Stimulated activated naive CD4-positive, alpha-beta T cell treated with Interleukin-2 at 50 U/mL for 16 hours (primary cell): ENCODE data around the gene SLC39A5.
"Not testable (repeated sequence)": the region's sequence is repeated elsewhere in the genome, so short reads cannot be mapped to it uniquely, and the experiment has no call there.

Source experiments
- DNase-seq: peaks from one replicate; lab custom pipeline; 2025; lab: John Stamatoyannopoulos, UW

The SLC39A5 gene

GRCh38 chr12:56278905-56279304 is 49.1 kb downstream of the SLC39A5 start:
- no peak for DNase-seq

GRCh38 chr12:56280849-56281248 is 51.0 kb downstream of the SLC39A5 start:
- DNase-seq, result no peak

DNA sequence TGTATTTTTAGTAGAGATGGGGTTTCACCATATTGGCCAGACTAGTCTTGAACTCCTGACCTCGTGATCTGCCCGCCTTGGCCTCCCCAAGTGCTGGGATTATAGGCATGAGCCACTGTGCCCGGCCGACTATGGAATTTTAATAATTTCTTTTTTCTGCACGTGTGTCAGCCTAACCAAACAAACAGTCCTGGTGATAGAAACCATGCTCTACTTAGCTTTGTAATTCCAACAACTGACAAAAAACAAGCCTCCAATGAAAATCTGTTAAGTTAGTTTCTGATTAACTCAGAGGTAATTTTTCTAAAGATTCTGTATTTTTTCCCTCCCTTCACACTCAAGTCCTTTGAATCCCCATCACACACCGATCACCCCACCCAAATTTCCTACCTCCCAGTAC is 52.2 kb downstream of the SLC39A5 start:
- DNase-seq, result no peak

GRCh38 chr12:56282579-56282978 is 52.7 kb downstream of the SLC39A5 start:
- DNase-seq, result no peak

DNA sequence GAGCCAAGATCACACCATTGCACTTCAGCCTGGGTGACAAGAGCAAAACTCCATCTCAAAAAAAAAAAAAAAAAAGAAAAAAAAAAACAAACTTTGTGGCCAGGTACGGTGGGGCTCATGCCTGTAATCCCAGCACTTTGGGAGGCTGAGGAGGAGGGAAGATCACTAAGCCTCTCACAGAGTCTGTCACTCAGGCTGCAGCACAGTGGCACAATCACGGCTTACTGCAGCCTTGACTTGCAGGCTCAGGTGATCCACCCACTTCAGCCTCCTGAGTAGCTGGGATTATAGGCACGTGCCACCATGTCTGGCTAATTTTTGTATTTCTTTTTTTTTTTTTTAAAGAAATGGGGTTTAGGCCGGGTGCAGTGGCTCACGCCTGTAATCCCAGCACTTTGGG is 54.4 kb downstream of the SLC39A5 start:
- not testable (repeated sequence) for DNase-seq

DNA sequence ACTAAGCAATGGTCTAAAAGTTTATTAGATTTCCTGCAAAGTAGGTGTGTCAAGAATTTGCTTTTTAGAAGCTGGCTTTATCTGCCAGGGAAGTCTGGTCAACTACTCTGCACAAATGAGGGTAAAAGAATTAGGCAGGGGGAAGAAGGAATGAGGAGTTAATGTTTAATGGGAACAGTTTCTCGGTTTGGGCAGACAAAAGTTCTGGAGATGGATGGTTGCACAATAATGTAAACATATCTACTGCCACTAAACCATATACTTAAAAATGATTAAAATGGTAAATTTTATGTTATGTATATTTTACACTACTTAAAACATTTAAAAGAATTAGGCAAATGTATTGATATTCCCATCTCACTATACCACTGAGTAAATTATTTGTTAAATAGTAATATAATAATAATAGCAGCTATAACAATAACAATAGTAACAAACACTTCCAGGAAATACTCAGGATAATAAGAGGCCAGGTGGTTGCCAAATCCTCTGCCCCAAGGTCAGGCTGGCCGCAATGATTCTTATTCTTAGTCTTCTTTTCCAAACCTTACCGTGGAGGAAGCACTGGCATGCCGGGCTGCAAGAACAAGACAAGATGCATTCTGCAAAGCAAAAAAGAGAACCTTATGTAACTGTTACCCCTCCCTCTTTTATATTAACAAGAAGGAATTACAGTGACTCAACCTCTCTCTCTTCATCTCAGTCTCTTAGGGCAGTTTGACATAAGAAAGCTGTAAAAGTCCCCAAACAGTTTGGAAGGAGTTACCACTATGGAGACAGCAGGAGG is 56.4 kb downstream of the SLC39A5 start:
- no peak for DNase-seq
